Measurements from ENCODE around the gene PRKCI. TPM values are rescaled to one million over a fixed set of nuclear protein-coding genes. Genes with fewer than 3 reads are reported as not detected.

Gene PRKCI
- total RNA-seq, 1 experiment from 2014 or later: 90.6 TPM

GRCh38 chr3:170179432-170179831 is 42.8 kb upstream of the PRKCI start (continued):
- TF ChIP-seq HMGXB4 (CRISPR knock-in tag; IDR thresholded peaks at IDR 0.05): no peak
- TF ChIP-seq USF2 (CRISPR knock-in tag; IDR thresholded peaks at IDR 0.05): no peak
- no peak for TF ChIP-seq NR1H2 (CRISPR knock-in tag; IDR thresholded peaks at IDR 0.05)
- no peak for TF ChIP-seq KAT7 (CRISPR knock-in tag; IDR thresholded peaks at IDR 0.05; ENCODE audit: borderline replicate concordance)

GRCh38 chr3:170180079-170180907 is 41.9 kb upstream of the PRKCI start:
- CTCF ChIA-PET: interaction anchor here (0.6 to 1.4 kb wide), 2 partner anchors 102 to 143 kb away, joined by 3 read pairs; no protein-coding TSS in a partner anchor
- DNase-seq (ENCODE audit: low spot score): no peak
- peaks cover 16% of the 10 kb centered on the region for H3K4me1 Mint-ChIP-seq

More at GRCh38 chr3:170180079-170180907, 41.9 kb upstream of the PRKCI start:
- ATAC-seq: no peak; the same call in 1 of the 2 replicates
- no peaks in the 10 kb centered on the region for H3K9me3 Mint-ChIP-seq
- peaks cover 19% of the 10 kb centered on the region for H3K36me3 Mint-ChIP-seq
- peak overlapping the region; percentile 68 for H3K27ac Mint-ChIP-seq
- no peaks in the 10 kb centered on the region for H3K27me3 Mint-ChIP-seq (ENCODE audit: low read depth)
- peak overlapping the region; percentile 98 for H3K4me3 Mint-ChIP-seq
- no peak for TF ChIP-seq AR (CRISPR knock-in tag; IDR thresholded peaks at IDR 0.05)
- TF ChIP-seq KAT7 (CRISPR knock-in tag; IDR thresholded peaks at IDR 0.05; ENCODE audit: borderline replicate concordance): no peak
- no peak for TF ChIP-seq USF1 (CRISPR knock-in tag; IDR thresholded peaks at IDR 0.05)
- TF ChIP-seq CDX4 (CRISPR knock-in tag; IDR thresholded peaks at IDR 0.05; ENCODE audit: borderline replicate concordance): no peak
- TF ChIP-seq RORB (CRISPR knock-in tag; IDR thresholded peaks at IDR 0.05): no peak
- TF ChIP-seq TEAD4 (CRISPR knock-in tag; IDR thresholded peaks at IDR 0.05): no peak
- TF ChIP-seq TCF7 (CRISPR knock-in tag; IDR thresholded peaks at IDR 0.05; ENCODE audit: low read depth): no peak
- TF ChIP-seq NFE2L1 (CRISPR knock-in tag; IDR thresholded peaks at IDR 0.05): no peak
- TF ChIP-seq FOXP1 (CRISPR knock-in tag; IDR thresholded peaks at IDR 0.05; ENCODE audit: borderline replicate concordance): no peak
- TF ChIP-seq JAZF1 (CRISPR knock-in tag; IDR thresholded peaks at IDR 0.05): no peak
- no peak for TF ChIP-seq ZBTB21 (CRISPR knock-in tag; IDR thresholded peaks at IDR 0.05; ENCODE audit: borderline replicate concordance)
- no peak for TF ChIP-seq FOXP4 (CRISPR knock-in tag; IDR thresholded peaks at IDR 0.05)
- TF ChIP-seq PRRX2 (CRISPR knock-in tag; IDR thresholded peaks at IDR 0.05): no peak
- no peak for TF ChIP-seq ELF4 (CRISPR knock-in tag; IDR thresholded peaks at IDR 0.05; ENCODE audit: low read depth)
- TF ChIP-seq FOXJ3 (CRISPR knock-in tag; IDR thresholded peaks at IDR 0.05; ENCODE audit: borderline replicate concordance): no peak
- TF ChIP-seq MXD4 (CRISPR knock-in tag; IDR thresholded peaks at IDR 0.05; ENCODE audit: borderline replicate concordance): no peak
- POLR2A ChIA-PET: no interaction called here

Measured in WTC11 (cell line).